Stimulated activated CD4-positive, alpha-beta T cell treated with anti-CD3 and anti-CD28 coated beads, Interleukin-4, amount 100 ng/mL, for 48 hours (primary cell): ENCODE data around the gene CAVIN4.

Experiments
- DNase-seq, 2 donors: peaks; one replicate each; pipeline ENCODE4 v3.0.0-alpha.2; 2020; ENCODE audit warnings: low read depth in 2 of 2

The CAVIN4 gene

GRCh38 chr9:100590481-100590880, 12.6 kb downstream of the CAVIN4 start:
- no peak for DNase-seq

DNA sequence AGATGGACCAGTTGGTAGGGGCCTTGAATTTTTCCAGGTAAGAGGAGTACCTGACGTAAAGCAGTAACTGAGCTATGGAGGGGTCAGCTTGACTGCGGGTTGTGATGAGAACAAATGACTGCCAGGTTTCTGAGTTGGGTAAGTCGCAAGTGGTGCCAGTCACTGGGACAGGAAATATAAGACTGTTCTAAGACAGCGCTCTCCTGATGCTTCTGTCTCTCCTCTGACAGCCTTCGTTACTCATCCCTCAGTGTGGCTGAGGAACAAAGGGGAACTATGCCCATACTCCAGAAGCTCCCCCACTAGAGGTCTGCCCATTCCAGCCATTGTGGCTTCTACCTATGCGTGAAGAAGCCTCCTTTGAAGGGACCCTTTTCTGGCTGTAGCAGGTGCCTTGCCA, 13.3 kb downstream of the CAVIN4 start:
- DNase-seq: no peak

DNA sequence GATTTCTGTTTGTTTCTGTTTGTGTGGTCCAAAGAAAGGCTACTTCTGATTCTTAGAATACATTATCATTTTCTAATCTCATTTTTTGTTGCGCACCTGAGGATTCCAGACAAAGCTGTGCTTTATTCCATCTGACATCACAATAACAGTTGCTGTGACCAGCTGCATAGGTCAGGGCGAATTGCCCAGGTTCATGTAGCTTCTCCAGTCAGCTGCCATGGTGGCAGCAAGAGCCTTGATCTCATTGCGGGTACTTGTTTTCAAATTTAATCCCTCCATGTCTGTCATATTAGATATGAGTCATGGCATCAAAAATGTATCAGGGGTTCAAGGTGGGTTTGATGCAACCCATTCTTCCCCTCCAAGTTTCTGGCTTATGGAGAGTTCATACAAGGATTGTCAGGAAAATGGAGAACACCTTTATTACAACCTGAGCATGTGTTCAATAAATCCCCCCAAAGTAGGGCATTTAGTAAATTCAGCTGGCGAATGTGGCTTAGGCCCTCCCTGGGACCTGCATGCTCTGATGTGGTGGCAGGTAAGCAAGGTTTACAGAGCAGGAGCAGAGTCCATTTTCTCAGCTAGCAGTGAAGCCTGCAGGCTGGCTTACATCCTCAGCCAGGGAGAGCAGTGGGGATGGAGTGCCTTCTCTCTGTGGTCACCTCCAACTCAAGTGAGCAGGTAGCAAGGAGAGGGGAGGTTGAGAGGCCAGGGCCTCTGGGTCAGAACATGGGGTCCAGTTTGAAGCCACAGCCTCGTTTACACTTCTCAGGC, 13.9 kb downstream of the CAVIN4 start:
- DNase-seq: no peak

GRCh38 chr9:100595391-100596199, 17.7 kb downstream of the CAVIN4 start:
- DNase-seq: peak in 1 of 2 donors; percentile 16

GRCh38 chr9:100597236-100597635, 19.4 kb downstream of the CAVIN4 start:
- DNase-seq: no peak

- peak; percentile 67 to 71 for DNase-seq
These were observed 20.8 kb downstream of the CAVIN4 start for GRCh38 chr9:100598641-100599145.

GRCh38 chr9:100600521-100601079, 22.7 kb downstream of the CAVIN4 start:
- DNase-seq: no peak

- peak in 1 of 2 donors; percentile 23 for DNase-seq
These were observed 23.3 kb downstream of the CAVIN4 start for GRCh38 chr9:100601216-100601615.

- no peak for DNase-seq
These were observed 24.5 kb downstream of the CAVIN4 start for GRCh38 chr9:100602342-100602801.

GRCh38 chr9:100605405-100605804, 27.5 kb downstream of the CAVIN4 start:
- DNase-seq: no peak

GRCh38 chr9:100619194-100619593, 41.3 kb downstream of the CAVIN4 start:
- DNase-seq: no peak

- no peak for DNase-seq
These were observed 41.8 kb downstream of the CAVIN4 start for GRCh38 chr9:100619665-100620064.

DNA sequence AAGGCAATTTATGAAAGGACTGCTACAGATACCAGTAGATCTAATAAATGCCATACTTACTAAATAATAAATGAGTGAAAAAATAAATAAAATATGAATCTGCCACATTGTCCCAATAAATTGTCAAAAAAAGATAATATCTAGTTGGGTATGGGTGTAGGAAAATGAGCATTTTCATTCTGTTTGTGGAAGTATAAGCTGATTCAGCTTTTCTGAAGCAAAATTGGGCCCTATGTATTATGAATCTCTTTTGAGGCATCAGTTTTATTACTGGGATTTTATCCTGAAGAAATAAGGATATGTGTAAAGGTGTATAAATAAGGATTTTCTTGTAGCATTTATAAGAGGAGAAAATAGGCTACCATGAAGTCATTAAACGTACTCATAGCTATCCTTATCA, 46.1 kb downstream of the CAVIN4 start:
- DNase-seq: no peak

DNA sequence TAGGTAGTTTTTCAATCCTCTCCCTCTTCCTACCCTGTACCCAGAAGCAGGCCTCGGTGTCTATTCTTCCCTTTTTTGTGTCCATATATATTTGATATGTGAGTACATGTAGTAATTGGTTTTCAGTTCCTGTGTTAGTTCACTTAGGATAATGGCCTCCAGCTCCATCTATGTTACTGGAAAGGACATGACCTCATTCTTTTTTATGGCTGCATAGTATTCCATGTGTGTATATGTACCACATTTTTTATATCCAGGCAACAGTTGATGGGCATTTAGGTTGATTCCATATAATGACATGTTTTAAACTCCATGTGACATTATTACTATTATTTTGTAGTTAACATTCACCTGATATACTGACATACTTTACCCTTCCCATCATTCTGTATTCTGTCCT, 49.1 kb downstream of the CAVIN4 start:
- DNase-seq: no peak

GRCh38 chr9:100637787-100638186, 59.9 kb downstream of the CAVIN4 start:
- DNase-seq: no peak
